Activated naive CD4-positive, alpha-beta T cell (primary cell): Measurements from ENCODE around the gene VSTM2L.

Source experiments
- DNase-seq, 4 experiments: peaks; one replicate each; lab custom pipeline; 2025; lab: John Stamatoyannopoulos, UW

VSTM2L gene

DNA sequence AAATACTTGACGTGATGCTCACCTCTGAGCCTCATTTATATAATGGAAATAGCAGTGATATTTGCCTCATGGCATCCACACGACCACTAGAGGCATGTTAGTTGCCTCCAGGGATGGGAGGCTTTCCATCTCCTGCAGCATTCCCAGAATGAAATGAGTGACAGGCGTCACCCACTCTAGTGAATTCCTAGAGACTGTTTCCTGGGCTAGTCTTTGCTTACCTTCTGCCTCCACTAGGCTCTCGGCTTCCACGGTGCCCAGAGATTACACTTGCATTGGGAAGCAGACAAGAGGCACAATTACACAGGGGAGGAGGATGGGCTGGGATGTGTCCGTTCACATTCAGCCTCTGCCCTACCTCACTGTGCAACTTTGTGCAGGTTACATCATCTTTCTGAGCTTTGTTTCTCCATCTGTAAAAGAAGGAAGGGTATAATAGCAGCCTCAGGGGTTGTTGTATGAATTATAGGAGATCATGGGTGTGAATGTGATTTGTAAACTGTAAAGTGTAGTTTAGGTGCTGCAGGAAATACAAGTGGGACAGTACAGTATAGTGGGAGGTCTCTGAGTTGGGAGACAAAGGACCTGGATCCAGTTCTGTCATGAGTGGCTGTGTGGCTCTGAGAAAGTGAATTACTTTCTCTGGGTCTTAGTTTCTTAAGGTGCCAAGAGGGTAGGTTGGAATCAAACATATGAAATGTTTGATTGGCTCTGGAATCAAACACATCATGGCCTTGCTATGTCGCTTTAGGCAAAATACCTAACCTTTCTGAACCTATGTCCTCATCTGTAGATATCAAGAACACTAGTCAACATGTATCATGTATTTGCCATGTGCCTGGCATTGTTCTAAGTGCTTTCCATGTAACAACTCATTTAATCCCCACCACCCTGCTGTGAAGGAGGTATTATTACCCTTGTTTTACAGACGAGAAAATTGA is 3.6 kb upstream of the VSTM2L start:
- DNase-seq, result no peak

DNA sequence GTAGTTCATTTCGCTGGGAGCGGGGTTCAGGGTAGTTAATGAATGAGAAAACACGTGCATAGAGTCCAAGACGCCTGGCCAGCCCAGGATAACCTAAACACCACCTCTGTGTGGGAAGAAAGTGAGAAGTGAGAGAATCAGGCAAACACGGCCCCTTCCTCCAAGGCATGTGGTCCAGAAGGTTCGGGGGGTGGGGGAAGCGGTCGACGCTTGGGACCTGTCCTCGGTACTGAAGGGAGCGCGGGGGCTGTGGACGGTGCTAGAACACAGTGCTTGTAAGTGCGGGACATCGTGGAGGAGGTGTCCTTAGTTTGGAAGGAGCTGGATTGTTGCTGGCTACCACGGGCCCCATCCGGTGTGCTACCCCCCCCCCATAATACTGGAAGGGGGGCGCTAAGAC is 1.7 kb upstream of the VSTM2L start:
- no peak for DNase-seq

DNA sequence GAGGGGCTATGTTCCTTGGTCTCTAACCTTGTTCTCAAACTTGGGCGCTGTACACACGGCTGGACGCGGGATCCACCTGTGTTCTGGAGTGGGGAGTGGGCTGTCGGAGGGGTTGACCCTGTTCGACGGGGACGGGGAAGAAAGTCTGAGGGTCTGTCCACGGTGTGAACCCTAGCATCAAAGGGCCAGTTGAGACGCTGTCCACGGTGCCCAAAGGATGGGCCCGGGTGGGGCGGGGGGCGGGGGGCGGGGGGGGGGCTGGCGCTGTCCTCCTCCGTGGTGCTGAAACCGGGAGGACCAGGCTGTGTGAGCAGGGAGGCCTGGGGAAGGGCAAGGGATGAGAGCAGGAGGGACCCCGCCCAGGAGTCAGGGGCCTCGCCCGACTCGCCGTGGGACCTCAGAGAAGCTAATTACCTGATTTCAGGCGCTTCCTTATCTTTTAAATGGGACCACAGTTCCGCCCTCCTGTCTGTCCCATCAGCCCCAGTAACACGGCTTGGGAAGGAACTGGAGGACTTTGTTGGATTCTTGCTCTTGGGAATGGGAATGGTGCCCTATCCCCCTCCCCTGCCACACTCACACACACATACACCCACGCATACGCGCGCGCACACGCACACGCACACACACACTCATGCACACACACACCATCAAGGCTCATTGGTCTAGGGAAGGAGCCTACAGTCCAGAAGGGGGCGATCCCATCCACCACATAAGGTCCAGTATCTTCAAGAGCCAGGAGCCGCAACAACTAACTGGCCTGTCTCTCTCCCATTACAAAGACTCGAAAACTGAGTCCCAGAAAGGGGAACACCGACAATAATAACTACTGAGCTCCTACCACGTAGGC is 1.0 kb upstream of the VSTM2L start:
- no peak for DNase-seq

DNA sequence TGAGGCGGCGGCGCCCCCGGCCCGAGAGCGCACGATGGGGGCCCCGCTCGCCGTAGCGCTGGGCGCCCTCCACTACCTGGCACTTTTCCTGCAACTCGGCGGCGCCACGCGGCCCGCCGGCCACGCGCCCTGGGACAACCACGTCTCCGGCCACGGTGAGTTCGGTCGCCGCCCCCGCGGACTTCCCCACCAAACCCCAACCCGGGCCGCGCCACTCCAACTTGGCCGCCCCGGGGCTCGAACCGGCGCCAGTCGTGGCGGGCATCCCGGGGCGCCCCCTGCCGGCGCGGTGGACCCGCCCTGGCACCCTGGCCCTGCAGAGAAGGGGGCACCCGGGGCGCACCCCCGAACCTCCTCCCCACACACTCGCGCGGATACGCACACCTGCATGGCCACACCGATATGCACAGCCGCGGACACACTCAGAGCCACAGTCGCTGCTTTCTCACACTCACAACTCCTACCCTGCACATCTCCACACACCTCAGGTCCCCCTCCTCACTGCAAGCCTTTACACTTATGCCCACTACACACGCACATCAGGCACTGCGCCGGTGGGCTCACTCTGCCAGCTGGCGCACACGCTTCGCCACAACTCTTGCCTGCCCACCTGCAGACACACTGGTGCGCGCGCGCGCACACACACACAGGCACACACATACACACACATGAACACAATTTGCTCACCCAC is 535 bp downstream of the VSTM2L start:
- no peak for DNase-seq

DNA sequence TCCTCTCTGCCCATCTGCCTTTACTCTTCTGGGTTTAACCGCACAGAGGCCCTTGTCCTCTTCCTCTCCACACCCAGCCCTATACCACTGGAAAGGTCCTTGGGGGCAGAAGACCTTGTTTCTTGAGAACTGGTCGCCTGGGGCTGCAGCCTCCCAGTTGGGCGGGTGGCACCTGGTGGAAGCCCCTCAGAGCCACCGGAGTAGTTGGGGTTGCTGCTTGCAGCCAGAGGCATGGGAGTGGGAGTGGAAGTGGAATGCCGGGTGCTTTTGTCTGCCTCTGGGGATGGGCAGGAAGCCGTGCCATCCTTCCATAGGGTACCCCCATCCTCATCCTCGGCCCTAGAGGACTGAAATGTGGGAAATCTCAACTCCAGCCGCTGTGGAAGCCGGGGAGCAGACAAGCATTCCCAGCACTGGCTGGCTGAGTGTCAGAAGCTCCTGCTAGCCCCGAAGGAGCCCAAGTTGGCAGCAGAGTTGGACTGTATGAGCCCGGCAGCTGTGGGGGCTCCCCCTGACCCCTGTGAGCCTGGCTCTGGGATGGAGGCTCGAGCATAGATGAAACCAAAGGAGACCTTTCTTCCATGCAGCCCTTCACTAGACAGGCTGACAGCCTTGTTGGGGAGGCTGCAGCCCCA is 1.2 kb downstream of the VSTM2L start:
- no peak for DNase-seq

DNA sequence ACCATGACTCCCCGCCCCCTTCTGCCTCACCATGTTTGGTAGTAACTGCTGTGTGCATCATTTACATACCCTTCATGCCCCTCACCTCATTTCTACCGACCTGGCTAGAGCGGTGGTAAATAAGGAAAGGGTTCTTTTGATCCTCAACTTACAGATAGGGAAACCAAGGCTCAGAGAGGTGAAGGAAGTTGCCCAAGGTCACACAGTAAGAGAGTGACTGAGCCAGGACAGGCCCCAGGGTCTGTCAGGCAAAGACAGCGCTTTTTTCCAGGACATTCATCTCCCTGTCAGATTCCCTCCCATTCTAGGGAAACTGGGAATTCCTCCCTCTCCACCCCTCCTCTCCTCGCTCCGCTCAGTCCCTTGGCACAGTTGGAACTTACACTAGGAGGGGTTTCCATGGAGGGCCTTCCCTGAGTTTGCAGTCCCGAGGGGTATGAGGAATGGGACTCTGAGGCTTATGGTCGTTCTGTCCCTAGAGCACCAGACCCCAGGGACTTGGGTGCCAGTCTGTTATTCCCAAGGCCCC is 2.0 kb downstream of the VSTM2L start:
- no peak for DNase-seq

DNA sequence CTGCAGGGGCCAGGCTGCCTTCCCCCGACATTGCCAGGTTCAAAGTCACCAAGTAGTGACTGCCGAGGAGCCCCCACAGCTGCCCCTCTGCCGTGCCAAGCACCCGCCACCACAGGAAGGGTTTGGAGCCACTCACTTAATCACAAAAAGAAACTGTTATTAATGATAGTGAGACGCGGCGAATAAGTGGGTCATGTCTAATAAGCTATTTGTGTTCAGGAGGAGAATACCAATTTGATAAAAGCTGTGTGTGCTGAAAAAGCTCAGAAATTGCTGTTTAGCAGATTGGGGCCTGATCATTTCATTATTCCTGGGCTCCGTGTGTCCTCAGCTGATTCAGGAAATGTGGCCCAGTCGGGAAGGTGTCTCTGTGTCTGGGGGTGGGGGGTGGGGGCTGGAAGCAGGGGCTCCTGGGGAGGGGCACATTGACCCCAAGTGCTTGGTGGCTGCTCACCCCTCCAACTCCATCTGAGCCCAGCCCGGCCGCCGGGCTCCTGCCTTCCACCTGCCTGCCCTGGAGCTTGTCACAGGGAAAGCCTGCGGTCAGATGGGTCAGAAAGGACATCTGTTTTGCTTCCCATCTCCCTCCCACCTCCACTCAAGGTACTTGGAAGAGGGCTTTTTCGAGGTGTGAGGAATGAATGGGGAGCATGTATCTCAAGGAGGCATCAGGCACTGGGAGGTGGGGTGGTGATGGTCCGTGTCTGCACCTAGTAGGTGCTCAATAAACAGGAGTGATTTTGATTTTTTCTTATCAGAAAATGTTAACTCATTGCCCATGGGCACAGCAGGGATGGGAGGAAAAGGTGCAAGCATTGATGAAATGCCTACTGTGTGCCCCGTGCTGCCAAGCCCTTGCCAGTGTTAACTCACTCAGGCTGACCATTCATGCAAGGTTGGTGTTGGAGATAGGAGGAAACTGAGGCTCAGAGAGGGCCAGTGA is 3.0 kb downstream of the VSTM2L start:
- DNase-seq, result no peak

DNA sequence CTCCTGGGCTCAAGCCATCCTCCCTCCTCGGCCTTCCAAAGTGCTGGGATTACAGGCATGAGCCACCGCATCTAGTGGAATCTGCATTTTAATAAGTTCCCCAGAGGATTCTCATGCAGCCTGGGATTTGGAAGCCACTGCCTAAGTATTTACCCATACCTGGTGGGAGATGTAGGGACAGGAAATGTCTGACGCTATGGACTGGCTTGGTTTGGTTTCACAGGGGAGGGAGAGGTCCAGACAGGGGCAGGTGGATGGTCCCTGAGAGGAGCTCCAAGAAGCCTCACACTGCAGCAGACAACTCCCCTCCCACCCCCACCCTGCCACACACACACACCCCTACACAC is 4.4 kb downstream of the VSTM2L start:
- DNase-seq, result no peak

DNA sequence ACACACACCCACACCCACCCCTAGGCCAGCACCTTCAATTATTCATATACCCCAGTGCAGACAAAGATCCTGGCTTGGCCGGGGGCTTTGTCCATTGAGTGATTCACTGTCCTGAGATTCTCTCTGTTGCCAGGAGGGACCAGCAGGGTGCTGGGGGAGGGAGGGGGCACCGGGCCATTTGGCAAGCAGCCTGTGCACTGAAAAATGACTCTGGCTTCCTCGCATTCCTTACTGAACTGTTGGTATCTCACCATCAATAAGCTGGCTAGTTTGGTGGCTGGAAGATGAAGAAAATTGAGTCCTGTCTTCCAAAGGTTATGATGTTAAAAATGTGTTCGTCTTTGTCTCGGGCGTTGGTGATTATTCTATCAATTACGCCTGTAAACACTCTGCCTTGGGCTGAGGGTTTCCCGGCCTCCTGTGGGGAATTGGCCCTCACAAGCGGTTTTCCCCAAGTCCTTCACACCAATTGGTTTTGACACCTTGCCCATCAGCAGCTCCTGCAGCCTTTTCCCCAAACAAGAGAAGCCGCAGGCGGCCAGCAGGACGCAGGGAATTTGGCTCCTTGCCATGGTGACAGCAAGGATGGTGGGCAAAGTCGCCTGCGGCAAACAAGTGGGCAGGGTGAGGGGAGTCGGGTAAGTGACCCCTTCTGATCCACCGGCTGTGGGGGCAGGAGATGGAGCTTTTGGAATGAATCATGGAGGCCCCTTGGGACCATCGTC is 4.9 kb downstream of the VSTM2L start:
- DNase-seq, result no peak

DNA sequence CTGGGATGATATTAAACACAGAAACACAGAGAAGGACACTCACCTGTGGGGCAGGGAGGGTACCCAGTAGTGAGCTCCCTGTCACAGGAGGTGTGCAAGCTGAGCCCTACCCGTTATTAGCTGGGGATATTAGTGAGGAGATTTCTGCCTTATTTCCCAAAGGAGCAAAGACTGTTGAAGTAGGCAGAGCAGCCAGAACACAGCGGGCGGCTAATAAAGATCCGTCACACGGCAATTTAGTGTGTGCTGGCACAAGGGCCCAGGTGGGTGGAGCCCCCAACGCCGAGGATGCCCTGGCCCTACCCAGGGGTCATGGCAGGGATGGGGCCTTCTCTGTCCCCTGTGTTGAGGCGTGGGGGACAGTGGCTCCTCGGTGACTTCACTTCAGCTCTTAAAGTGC is 8.3 kb downstream of the VSTM2L start:
- DNase-seq, result no peak

DNA sequence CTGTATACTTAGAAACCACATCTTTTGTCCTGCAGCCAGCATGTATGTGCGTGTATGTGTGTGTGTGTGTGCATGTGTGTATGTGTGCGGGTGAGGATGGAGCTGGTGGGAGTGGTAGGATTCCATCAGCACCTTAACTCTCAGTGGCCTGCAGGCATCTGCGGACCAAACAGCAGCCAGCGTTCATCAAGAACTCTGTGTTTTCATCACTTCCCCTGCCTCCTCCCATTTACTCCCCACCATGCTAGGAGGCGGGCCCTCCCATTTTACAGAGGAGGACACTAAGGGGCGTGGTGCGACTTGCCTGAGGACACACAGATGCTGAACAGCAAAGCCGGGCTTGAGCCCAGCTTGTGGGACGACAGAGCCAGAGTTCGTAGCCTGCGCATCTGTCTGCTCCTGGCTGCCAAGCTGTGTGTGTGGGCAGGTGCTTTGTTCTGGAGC is 8.9 kb downstream of the VSTM2L start:
- no peak for DNase-seq

DNA sequence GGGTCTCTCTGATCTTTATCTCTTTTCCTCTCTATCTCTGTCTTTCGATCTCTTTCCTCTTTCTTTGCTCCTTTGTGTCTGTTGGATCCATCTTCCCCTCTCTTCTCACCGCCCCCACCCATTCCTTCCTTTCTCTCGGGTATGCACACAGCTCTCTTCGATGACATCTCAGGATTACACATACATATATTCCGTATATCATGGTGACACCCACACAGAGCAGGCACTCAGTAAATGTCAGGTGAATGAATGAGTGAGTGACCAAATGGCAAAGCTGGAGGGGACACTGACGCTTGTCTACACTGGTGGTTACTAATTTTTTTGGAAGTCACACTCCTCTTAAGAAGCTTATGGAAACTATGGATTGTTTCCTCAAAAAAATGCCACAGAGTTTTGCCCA is 9.9 kb downstream of the VSTM2L start:
- DNase-seq, result no peak

DNA sequence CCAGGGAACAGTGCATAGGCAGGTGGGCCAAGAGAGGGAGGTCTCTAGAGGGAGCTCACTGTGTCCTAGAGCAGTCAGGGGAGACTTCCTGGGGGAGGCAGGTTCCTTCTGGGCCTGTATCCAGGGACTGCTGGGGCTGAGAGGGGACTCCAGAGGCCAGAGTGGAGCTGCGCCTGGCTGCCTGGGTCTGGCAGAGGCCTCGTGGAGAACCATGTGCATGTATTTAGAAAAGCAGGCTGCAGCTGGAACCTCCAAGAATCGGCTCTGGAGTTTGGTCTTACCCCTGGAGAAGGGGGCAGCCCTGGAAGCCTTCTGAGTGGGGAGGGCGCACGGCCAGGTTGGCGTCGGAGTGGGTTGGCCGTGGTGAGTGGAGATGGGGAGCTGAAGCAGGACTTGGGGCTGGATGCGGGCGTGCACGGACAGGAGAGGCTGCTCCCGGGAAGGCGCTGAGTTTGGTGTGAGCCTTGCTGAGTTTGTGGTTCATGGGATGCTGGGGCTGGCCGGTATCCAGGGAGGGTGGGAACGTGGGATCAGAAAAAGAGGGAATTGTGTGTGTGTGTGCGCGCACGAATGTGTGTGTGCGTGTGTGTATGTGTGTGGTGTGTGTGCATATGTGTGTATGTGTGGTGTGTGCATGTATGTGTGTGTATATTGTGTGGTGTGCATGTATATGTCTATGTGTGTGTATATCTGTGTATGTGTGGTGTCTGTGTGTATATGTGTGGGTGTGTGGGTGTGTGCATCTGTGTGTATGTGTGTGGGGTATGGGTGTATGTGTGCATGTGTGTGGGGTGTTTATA is 10.8 kb downstream of the VSTM2L start:
- no peak for DNase-seq

DNA sequence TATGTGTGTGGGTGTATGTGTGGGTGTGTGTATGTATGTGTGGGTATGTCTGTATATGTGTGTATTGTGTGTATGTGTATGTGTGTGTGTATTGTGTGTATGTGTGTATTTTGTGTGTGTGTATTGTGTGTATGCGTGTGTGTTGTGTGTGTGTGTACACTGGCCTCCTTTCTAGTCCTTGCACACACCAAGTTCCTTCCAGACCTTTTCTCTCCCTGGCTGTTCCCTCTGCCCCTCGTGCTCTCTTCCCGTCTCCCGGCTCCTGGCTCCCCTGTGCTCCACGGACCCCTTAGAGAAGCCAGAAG is 11.4 kb downstream of the VSTM2L start:
- DNase-seq, result no peak

DNA sequence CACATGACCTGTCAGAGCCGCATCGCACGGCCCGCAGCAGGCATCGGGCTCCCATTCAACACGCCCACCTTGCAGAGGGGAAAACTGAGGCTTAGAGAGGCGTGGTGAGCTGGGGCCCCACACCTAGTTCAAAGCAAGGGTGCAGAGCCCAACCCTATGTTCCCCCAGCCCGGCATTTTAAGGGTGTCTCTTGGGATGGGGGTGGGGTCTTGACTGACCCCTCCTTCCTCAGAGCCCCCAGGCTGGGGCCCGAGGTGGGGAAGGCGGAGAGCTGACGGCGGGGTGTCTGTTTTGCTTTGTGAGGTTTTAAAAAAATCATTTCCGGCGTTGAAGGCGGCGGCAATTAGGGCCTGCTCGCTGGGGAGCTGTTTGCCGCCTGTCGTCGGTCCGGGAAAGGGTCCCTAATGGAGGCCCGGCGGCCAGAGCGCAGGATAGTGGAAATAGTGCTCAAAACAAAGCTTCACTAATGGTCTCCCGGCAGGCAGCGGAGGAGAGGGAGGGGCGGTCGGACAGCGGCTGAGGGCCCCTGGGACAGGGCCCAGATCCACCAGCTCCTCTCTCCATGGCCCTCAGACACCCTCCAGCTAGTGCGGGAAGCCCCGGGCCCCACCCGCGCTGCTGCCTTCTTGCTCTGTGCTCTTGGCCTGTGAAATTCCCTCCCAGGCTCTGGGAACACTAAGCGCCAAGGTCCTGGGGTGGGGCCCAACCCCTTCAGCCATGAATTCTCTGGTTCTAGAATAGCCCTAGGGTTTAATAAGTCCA is 11.9 kb downstream of the VSTM2L start:
- DNase-seq, result peak in 1 of 4 experiments; percentile 13

DNA sequence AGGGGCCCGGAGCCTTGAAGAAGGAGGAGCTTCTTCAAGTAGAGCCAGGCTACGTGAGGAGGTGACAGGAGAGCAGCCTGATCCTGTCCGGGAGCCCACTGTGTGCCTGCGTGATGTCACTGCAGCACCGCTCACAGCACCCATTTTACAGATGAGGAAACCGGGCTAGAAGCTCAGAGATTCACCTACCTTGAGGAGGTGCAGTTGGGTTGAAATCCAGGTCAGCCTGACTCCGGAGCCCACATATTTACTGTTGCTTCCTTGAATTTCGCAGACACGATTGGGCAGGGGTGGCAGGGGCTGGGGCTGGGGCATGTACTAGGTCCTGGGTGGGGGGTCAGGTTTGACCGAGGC is 12.5 kb downstream of the VSTM2L start:
- DNase-seq, result no peak

DNA sequence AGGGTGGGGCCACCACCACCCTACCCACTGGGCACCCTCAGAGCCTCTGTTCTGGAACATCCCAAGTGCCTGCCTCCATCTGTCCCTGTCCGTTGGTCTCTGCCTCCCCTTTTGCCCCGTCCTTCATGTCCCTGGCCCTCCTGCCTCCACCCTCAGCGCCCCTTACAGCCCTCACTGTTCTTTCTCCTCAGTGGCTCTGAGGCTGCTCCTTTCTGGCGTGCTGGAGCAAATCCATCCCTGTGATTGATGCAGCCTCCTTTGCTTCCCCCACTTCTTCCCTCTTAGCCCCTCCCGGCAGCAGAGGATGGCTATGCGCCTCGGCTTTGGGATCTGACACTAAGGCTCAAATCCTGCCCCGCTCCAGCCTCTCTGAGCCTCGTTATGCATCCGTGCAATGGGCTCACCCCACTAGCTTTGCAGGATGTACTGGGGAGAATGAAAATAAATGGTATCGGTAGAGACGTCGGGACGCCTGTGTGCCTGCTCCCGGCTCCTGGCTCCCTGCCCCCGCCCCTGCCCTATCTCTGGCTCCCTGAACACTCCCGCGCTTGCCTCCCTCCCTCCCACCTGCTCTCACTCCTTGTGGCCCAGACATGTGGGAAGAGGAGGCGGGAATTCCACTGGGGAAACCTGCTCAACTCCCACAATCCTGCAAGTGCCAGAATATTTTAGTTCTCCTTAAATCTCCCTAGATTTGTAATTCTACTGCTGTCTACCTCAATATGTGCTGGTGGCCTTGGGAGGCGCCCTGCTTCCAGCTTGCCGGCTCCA is 13.1 kb downstream of the VSTM2L start:
- DNase-seq, result no peak

DNA sequence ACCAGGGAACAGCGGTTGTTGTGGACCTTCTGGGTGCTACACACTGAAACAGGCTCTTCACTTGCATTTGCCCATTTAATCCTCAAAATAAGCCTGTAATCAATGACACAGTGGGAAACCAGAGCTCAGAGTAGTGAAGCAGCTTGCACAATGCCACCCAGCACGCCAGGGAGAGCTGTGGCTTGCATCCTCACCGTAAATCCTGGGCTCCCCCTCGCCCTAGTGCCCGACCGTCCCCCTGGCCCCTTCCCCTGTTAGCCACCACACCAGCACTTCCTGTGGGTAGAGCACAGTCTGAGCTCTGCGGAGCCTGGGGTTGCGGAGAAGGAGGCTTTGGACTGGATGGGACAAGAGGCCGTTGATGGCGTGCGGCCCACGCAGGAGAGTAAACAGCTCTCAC is 14.5 kb downstream of the VSTM2L start:
- DNase-seq, result no peak
